IPS-20b (cell line): ENCODE data around the gene ITPK1.

Source experiments
- H3K27ac ChIP-seq: one replicate; pipeline ENCODE4 v1.5.1; 2013; ENCODE audit warnings: low read length
- H3K27me3 ChIP-seq: 2 replicates; pipeline ENCODE4 v1.6.1; 2013; ENCODE audit warnings: mild to moderate bottlenecking, low read length, inconsistent platforms; ENCODE audit not compliant: insufficient read depth
- H3K36me3 ChIP-seq: 2 replicates; pipeline ENCODE4 v1.6.1; 2013; ENCODE audit warnings: low read depth, mild to moderate bottlenecking, inconsistent platforms, low read length, moderate library complexity; ENCODE audit not compliant: insufficient read depth
- H3K4me1 ChIP-seq: 2 replicates; pipeline ENCODE4 v1.6.1; 2013; ENCODE audit warnings: mild to moderate bottlenecking, control low read depth, inconsistent platforms, low read length, moderate library complexity; ENCODE audit not compliant: insufficient read depth
- H3K4me3 ChIP-seq: 2 replicates; pipeline ENCODE4 v1.5.1; 2013; ENCODE audit warnings: mild to moderate bottlenecking, low read length, inconsistent platforms
- H3K9ac ChIP-seq: 2 replicates; pipeline ENCODE4 v1.6.1; 2013; ENCODE audit warnings: low read depth, mild to moderate bottlenecking, inconsistent platforms, low read length, moderate library complexity
- H3K9me3 ChIP-seq: 2 replicates; pipeline ENCODE4 v1.6.1; 2013; ENCODE audit warnings: mild to moderate bottlenecking, low read depth, low read length, inconsistent platforms; ENCODE audit not compliant: insufficient read depth

Gene ITPK1

GRCh38 chr14:93033983-93034670 lies 81.6 kb downstream of the ITPK1 start:
- H3K4me1 ChIP-seq: peaks cover 28% of the 10 kb centered on the region

GRCh38 chr14:93033084-93033982 lies 82.4 kb downstream of the ITPK1 start:
- H3K27ac ChIP-seq: peak overlapping the region; percentile 28
- H3K27me3 ChIP-seq: no peaks in the 10 kb centered on the region
- no peaks in the 10 kb centered on the region for H3K9me3 ChIP-seq
- H3K4me3 ChIP-seq: no peak overlapping the region; the same call in 1 of the 2 replicates
- no peaks in the 10 kb centered on the region for H3K36me3 ChIP-seq
- H3K4me1 ChIP-seq: peaks cover 28% of the 10 kb centered on the region
- peak overlapping the region; percentile 48; the same call in 1 of the 2 replicates for H3K9ac ChIP-seq

More at GRCh38 chr14:93033983-93034670, 81.6 kb downstream of the ITPK1 start:
- Histone ChIP-seq H3K27ac (peak overlapping the region; percentile 28), H3K27me3 (no peaks in the 10 kb centered on the region), H3K4me3 (no peak overlapping the region), H3K9me3 (no peaks in the 10 kb centered on the region), H3K36me3 (no peaks in the 10 kb centered on the region), H3K9ac (peak overlapping the region; percentile 48; the same call in 1 of the 2 replicates)

DNA sequence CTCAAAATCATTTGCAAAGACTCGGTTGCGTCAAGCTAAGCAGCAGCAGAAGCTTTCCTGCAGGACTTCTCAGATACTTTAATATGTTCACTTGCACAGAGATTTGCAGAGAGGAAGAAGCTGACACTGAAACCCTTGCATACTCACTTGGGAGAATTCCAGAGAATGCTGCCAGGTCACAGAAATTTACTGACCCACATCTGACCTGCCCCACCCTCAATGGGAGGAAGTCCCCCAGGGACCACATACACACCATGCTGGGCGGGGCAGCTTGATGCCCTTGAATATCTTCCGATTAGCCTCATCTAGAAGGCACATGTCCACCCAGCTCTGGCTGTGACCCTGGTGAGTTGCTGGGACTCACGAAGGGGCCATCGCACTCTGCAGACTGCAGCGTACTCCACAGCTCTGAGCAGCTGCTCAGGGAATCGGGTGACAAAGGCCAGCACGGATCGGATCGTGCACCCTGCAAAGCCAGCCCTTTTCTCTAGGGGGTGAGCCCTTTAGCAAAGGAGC lies 83.2 kb downstream of the ITPK1 start:
- no peak overlapping the region for H3K27ac ChIP-seq
- peaks cover 25% of the 10 kb centered on the region for H3K4me1 ChIP-seq

GRCh38 chr14:93031505-93032315 lies 84.0 kb downstream of the ITPK1 start:
- Histone ChIP-seq H3K9me3 (no peaks in the 10 kb centered on the region), H3K9ac (no peak overlapping the region), H3K27ac (no peak overlapping the region), H3K4me1 (peaks cover 20% of the 10 kb centered on the region), H3K36me3 (no peaks in the 10 kb centered on the region), H3K27me3 (no peaks in the 10 kb centered on the region), H3K4me3 (no peak overlapping the region)

More for the DNA sequence above, 83.2 kb downstream of the ITPK1 start:
- H3K9ac ChIP-seq: no peak overlapping the region
- no peaks in the 10 kb centered on the region for H3K9me3 ChIP-seq
- no peaks in the 10 kb centered on the region for H3K27me3 ChIP-seq
- H3K4me3 ChIP-seq: no peak overlapping the region
- no peaks in the 10 kb centered on the region for H3K36me3 ChIP-seq

GRCh38 chr14:93030761-93031160 lies 85.0 kb downstream of the ITPK1 start:
- Histone ChIP-seq H3K4me1 (peaks cover 21% of the 10 kb centered on the region), H3K9me3 (no peaks in the 10 kb centered on the region), H3K4me3 (no peak overlapping the region), H3K9ac (no peak overlapping the region), H3K27ac (no peak overlapping the region), H3K27me3 (no peaks in the 10 kb centered on the region), H3K36me3 (no peaks in the 10 kb centered on the region)

DNA sequence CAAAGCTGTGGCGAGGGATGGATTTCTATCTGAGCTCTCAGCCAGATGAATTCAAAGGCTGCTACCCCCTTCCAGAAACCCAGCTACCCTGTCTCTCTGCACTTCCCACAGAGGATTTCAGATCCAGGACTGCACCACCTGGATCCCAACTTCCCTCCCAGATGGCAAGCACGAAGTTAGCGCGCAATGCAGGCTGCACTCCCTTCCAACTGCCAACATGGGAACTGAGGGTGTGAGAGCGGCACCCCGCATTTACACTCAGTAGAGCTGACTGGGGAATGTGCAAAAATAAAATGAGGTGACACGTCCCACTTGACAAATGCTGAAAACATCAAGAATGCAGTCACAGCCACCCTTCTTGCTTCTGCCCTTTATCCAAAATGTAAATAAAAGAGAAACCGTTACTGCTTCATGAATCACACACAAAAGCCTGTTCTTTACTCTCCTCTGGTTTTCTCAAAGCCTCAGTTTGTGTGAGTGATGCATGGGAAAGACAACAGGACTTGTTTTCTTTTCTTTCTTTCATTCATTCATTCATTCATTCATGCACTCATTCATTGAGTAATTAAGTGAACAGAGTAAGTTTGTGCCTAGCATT lies 85.7 kb downstream of the ITPK1 start:
- Histone ChIP-seq H3K9me3 (no peaks in the 10 kb centered on the region), H3K4me3 (no peak overlapping the region), H3K4me1 (peaks cover 21% of the 10 kb centered on the region), H3K27me3 (no peaks in the 10 kb centered on the region), H3K36me3 (no peaks in the 10 kb centered on the region), H3K27ac (no peak overlapping the region), H3K9ac (no peak overlapping the region)

DNA sequence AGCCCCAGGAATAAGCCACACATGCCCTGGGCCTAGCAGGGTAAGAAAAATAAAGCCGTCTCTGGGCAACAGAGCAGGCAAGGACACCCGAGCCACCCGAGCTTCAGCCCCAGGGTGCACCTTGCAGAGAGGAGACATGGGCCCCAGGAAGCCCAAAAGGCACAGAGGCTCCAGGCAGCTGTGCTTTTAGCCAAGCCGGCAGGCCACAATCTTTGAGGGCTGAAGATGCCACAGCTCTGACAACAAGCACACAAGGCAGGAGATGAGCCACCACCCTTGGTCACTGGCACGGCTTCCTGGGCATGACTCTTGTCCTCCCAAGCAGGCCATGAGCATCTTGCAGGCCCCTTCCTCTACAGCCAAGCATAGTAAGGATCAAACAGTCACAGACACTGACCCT lies 86.3 kb downstream of the ITPK1 start:
- H3K27ac ChIP-seq: no peak overlapping the region
- H3K4me1 ChIP-seq: peaks cover 21% of the 10 kb centered on the region
- H3K4me3 ChIP-seq: no peak overlapping the region
- no peaks in the 10 kb centered on the region for H3K36me3 ChIP-seq
- no peak overlapping the region for H3K9ac ChIP-seq
- no peaks in the 10 kb centered on the region for H3K9me3 ChIP-seq
- no peaks in the 10 kb centered on the region for H3K27me3 ChIP-seq

GRCh38 chr14:93028724-93029076 lies 87.0 kb downstream of the ITPK1 start:
- Histone ChIP-seq H3K27ac (no peak overlapping the region), H3K9me3 (no peaks in the 10 kb centered on the region), H3K27me3 (no peaks in the 10 kb centered on the region), H3K9ac (no peak overlapping the region), H3K4me3 (no peak overlapping the region), H3K36me3 (no peaks in the 10 kb centered on the region), H3K4me1 (peaks cover 18% of the 10 kb centered on the region)

DNA sequence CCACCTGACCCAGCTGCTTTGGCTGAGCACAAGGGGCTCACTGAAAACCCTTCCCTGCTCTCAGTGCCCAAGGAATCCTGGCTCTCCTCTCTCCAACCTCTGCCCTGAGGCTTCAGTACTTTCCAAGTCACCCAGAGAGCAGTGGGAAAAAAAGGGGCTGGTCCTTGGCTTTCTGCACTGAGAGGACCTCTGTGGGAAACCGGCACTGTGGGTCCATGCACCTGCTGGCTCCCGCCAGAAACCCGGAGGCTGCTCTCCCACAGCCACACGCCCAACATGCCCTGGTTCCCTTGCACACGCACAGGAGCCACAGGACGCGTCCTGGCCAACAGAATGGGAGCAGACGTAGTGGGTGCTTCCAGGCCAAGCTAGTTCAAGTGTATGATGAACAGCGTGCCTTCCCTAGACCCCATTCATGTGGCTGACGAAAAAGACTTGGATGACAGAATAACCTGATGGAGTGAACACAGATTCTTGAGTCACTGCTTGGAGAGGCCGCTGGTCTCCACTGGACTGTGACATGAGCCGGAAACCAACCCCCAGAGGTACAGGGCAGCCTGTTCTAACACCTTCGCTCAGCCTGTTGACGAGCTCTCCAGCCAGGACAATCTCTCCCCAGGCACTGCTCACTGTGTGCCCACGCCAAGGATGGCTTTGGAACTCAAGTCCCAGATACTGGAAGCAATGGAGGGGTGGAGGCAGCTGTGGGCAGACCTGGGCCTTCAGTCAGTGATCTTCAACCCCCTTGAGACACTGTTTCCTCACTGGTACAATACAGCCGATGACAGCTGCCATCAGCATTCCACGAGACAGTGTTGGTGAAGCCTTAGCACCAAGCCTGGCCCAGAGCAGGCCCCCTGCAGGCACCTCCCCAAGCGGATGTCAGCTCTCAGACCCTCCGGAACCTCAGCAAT lies 87.7 kb downstream of the ITPK1 start:
- H3K4me3 ChIP-seq: no peak overlapping the region
- H3K36me3 ChIP-seq: no peaks in the 10 kb centered on the region
- peaks cover 12% of the 10 kb centered on the region for H3K4me1 ChIP-seq
- H3K9ac ChIP-seq: no peak overlapping the region
- H3K27me3 ChIP-seq: no peaks in the 10 kb centered on the region
- no peaks in the 10 kb centered on the region for H3K9me3 ChIP-seq
- H3K27ac ChIP-seq: no peak overlapping the region

GRCh38 chr14:93026339-93026738 lies 89.4 kb downstream of the ITPK1 start:
- H3K4me1 ChIP-seq: peaks cover 4% of the 10 kb centered on the region; the same call in 1 of the 2 replicates
- no peak overlapping the region for H3K4me3 ChIP-seq
- no peaks in the 10 kb centered on the region for H3K27me3 ChIP-seq
- no peaks in the 10 kb centered on the region for H3K9me3 ChIP-seq
- H3K27ac ChIP-seq: no peak overlapping the region
- no peak overlapping the region for H3K9ac ChIP-seq
- no peaks in the 10 kb centered on the region for H3K36me3 ChIP-seq
